ENCODE data around the gene SLIT3.

- TF ChIP-seq, protein P1, sequence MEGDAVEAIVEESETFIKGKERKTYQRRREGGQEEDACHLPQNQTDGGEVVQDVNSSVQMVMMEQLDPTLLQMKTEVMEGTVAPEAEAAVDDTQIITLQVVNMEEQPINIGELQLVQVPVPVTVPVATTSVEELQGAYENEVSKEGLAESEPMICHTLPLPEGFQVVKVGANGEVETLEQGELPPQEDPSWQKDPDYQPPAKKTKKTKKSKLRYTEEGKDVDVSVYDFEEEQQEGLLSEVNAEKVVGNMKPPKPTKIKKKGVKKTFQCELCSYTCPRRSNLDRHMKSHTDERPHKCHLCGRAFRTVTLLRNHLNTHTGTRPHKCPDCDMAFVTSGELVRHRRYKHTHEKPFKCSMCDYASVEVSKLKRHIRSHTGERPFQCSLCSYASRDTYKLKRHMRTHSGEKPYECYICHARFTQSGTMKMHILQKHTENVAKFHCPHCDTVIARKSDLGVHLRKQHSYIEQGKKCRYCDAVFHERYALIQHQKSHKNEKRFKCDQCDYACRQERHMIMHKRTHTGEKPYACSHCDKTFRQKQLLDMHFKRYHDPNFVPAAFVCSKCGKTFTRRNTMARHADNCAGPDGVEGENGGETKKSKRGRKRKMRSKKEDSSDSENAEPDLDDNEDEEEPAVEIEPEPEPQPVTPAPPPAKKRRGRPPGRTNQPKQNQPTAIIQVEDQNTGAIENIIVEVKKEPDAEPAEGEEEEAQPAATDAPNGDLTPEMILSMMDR (IDR thresholded peaks at IDR 0.05) = no peak
- TF ChIP-seq POLR2A (IDR thresholded peaks at IDR 0.05) = no peak
Measured at GRCh38 chr5:168691891-168692290, 609.0 kb downstream of the SLIT3 start.
